OCI-LY7 (cell line): ENCODE results near the gene MAGEA1. TPM values are rescaled to one million over a fixed set of nuclear protein-coding genes. Genes with fewer than 3 reads are reported as not detected.
"Not testable (repeated sequence)": the region's sequence is repeated elsewhere in the genome, so short reads cannot be mapped to it uniquely, and the experiment has no call there.

Experiments
- Bru-seq: library from RNA; stranded (reverse); fragments of 400-500 nt; gene quantifications from one replicate; lab custom pipeline; 2021; lab: Mats Ljungman, UMichigan
- BruChase-seq, 2 experiments: library from RNA; stranded (reverse); fragments of 400-500 nt; gene quantifications; one replicate each; lab custom pipeline; 2021; lab: Mats Ljungman, UMichigan
- BruUV-seq: library from RNA; stranded (reverse); fragments of 400-500 nt; replicated peaks from 2 replicates; lab custom pipeline; 2021; lab: Mats Ljungman, UMichigan
- CTCF ChIA-PET: fragments of 300-600 bp; sonication (Branson Sonifier 250); formaldehyde crosslinking; loops from one replicate; lab custom pipeline; 2022; ENCODE audit warnings: antibody characterized with exemption; ENCODE audit not compliant: unreplicated experiment; lab: Charles Lee
- POLR2A ChIA-PET: fragments of 300-600 bp; sonication (Branson Sonifier 250); formaldehyde crosslinking; loops from one replicate; lab custom pipeline; 2022; ENCODE audit warnings: antibody characterized with exemption; lab: Charles Lee
- DNase-seq: peaks from one replicate; pipeline ENCODE4 v3.0.0-alpha.2; 2015; ENCODE audit warnings: low spot score
- H2AFZ ChIP-seq: fragments of 200-600 bp; sonication (generic), shearing (Covaris generic); 2 replicates; pipeline ENCODE4 v1.6.1; 2014; ENCODE audit warnings: mild to moderate bottlenecking, antibody characterized with exemption, low read length, moderate library complexity
- H3K27ac ChIP-seq: fragments of 200-600 bp; sonication (generic); 2 replicates; pipeline ENCODE4 v1.5.1; 2014; ENCODE audit warnings: mixed run types, low read depth, mild to moderate bottlenecking, moderate library complexity, low read length, inconsistent platforms; ENCODE audit not compliant: poor library complexity, severe bottlenecking
- H3K36me3 ChIP-seq: fragments of 200-600 bp; sonication (generic); 2 replicates; pipeline ENCODE4 v1.6.1; 2014; ENCODE audit warnings: mild to moderate bottlenecking, antibody characterized with exemption, low read length, moderate library complexity, mixed read lengths; ENCODE audit not compliant: insufficient read depth
- H3K4me1 ChIP-seq: fragments of 200-600 bp; sonication (generic); 2 replicates; pipeline ENCODE4 v1.5.1; 2014; ENCODE audit warnings: mild to moderate bottlenecking, low read length; ENCODE audit not compliant: insufficient read depth, poor library complexity, severe bottlenecking
- H3K4me2 ChIP-seq: fragments of 200-600 bp; sonication (generic); 2 replicates; pipeline ENCODE4 v1.6.1; 2014; ENCODE audit warnings: mild to moderate bottlenecking, low read length
- H3K4me3 ChIP-seq: fragments of 200-600 bp; sonication (generic); 2 replicates; pipeline ENCODE4 v1.5.1; 2014; ENCODE audit warnings: mild to moderate bottlenecking, low read depth, low read length; ENCODE audit not compliant: poor library complexity, severe bottlenecking
- H3K79me2 ChIP-seq: fragments of 200-600 bp; sonication (generic); 2 replicates; pipeline ENCODE4 v1.6.1; 2016; ENCODE audit warnings: low read depth, mild to moderate bottlenecking, low read length, moderate library complexity, mixed read lengths; ENCODE audit not compliant: insufficient read depth
- H3K9me2 ChIP-seq: fragments of 200-600 bp; sonication (generic); 2 replicates; pipeline ENCODE4 v1.6.1; 2016; ENCODE audit warnings: mild to moderate bottlenecking, low read length, mixed read lengths; ENCODE audit not compliant: insufficient read depth
- H3K9me3 ChIP-seq: fragments of 200-600 bp; sonication (generic); 2 replicates; pipeline ENCODE4 v1.6.1; 2014; ENCODE audit warnings: mild to moderate bottlenecking, mixed run types, low read length, mixed read lengths
- H4K20me1 ChIP-seq: fragments of 200-600 bp; sonication (generic); 2 replicates; pipeline ENCODE4 v1.6.1; 2014; ENCODE audit warnings: mild to moderate bottlenecking, antibody characterized with exemption, low read length, moderate library complexity, mixed read lengths; ENCODE audit not compliant: insufficient read depth
- EZH2phosphoT487 ChIP-seq: fragments of 200-600 bp; sonication (generic); IDR thresholded peaks from 2 replicates; pipeline ENCODE4 v1.6.1; 2018; ENCODE audit warnings: low read depth, borderline replicate concordance, mild to moderate bottlenecking, mixed run types, antibody characterized with exemption, low read length, moderate library complexity, mixed read lengths
- intact Hi-C: fragments of 100-400 bp; cut with micrococcal nuclease; formaldehyde crosslinking; loops from one replicate; pipeline ENCODE4 v1.10.0; 2022; ENCODE audit not compliant: unreplicated experiment
- long read RNA-seq: library from polyadenylated mRNA; stranded (forward); transcript quantifications from one replicate; pipeline ENCODE4 v2.0.0, GENCODE V29; 2022
- total RNA-seq, 2 experiments: library from RNA; depleted of rRNA in 1 of 2; stranded (reverse); fragments of >200 nt in 1 of 2; shearing (Covaris generic) in 1 of 2; gene quantifications; 2 replicates each; pipeline ENCODE4 v1.2.3, GENCODE V29; 2014 to 2022
- TF ChIP-seq, protein P1 (sequence below): fragments of 200-600 bp; sonication (generic); conservative IDR thresholded peaks from 2 replicates; pipeline ENCODE4 v1.5.1; 2014; ENCODE audit warnings: mild to moderate bottlenecking, antibody characterized with exemption, low read length, moderate library complexity, mixed read lengths

The MAGEA1 gene, protein sequence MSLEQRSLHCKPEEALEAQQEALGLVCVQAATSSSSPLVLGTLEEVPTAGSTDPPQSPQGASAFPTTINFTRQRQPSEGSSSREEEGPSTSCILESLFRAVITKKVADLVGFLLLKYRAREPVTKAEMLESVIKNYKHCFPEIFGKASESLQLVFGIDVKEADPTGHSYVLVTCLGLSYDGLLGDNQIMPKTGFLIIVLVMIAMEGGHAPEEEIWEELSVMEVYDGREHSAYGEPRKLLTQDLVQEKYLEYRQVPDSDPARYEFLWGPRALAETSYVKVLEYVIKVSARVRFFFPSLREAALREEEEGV
- not detected in 2 replicates for total RNA-seq (2014; rRNA removed; shearing (Covaris generic))
- not detected in 2 replicates for total RNA-seq (2022)
- Bru-seq, nascent RNA, result not detected
- not detected for BruChase-seq, experiment 1, labeled RNA remaining after a 6-hour chase
- not detected for BruChase-seq, experiment 2, labeled RNA remaining after a 2-hour chase
- long read RNA-seq, result 0 reads

DNA sequence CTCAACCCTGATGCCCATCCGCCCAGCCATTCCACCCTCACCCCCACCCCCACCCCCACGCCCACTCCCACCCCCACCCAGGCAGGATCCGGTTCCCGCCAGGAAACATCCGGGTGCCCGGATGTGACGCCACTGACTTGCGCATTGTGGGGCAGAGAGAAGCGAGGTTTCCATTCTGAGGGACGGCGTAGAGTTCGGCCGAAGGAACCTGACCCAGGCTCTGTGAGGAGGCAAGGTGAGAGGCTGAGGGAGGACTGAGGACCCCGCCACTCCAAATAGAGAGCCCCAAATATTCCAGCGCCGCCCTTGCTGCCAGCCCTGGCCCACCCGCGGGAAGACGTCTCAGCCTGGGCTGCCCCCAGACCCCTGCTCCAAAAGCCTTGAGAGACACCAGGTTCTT is at the start of gene MAGEA1:
Gene MAGEA1 (plus strand): TSS at position 154 of the 400 bp plus-strand sequence. CDS start 3,106 bp downstream, outside the sequence.
- Histone ChIP-seq H3K4me1 (no peaks in the 10 kb centered on the region), H3K27ac (no peak within 1 kb of the TSS), H4K20me1 (no peaks in the 10 kb centered on the region), H3K9me2 (no peaks in the 10 kb centered on the region), H3K4me2 (no peak within 1 kb of the TSS), H3K36me3 (no peaks in the 10 kb centered on the region), H3K4me3 (no peak within 1 kb of the TSS), H3K79me2 (no peaks in the 10 kb centered on the region), H3K9me3 (no peaks in the 10 kb centered on the region), H2AFZ (no peak within 1 kb of the TSS)
- DNase-seq, result no peak
- TF ChIP-seq, protein P1, sequence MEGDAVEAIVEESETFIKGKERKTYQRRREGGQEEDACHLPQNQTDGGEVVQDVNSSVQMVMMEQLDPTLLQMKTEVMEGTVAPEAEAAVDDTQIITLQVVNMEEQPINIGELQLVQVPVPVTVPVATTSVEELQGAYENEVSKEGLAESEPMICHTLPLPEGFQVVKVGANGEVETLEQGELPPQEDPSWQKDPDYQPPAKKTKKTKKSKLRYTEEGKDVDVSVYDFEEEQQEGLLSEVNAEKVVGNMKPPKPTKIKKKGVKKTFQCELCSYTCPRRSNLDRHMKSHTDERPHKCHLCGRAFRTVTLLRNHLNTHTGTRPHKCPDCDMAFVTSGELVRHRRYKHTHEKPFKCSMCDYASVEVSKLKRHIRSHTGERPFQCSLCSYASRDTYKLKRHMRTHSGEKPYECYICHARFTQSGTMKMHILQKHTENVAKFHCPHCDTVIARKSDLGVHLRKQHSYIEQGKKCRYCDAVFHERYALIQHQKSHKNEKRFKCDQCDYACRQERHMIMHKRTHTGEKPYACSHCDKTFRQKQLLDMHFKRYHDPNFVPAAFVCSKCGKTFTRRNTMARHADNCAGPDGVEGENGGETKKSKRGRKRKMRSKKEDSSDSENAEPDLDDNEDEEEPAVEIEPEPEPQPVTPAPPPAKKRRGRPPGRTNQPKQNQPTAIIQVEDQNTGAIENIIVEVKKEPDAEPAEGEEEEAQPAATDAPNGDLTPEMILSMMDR, result no peak
- TF ChIP-seq EZH2phosphoT487, result no peak
- intact Hi-C loops, result no loop called here
- ChIA-PET CTCF (no interaction called here), POLR2A (no interaction called here)
- BruUV-seq, result no TSS peak

DNA sequence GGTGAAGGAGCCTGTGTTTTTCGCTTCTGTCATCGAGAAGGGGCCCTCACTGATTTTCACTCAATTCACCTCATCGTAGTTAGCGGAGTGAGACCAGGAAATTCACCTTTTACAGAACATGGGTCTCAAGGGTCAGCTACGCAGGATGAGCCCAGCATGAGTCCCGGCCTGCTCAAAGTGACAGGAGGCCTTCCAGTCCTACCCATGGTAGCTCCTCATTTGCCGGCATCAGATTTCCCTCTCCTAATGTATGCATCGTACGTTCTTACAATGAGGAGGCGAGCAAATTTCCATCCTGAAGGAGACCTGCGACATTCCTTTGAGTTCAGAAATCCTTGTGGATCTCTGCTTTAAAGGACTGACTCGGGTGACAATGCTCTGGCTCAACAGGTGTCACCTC is 46.2 kb upstream of the MAGEA1 start:
- intact Hi-C loops, BruUV-seq, H3K4me1 ChIP-seq, H3K9me2 ChIP-seq, H2AFZ ChIP-seq, H3K4me3 ChIP-seq, H4K20me1 ChIP-seq, POLR2A ChIA-PET, CTCF ChIA-PET, DNase-seq, H3K27ac ChIP-seq, H3K36me3 ChIP-seq, H3K79me2 ChIP-seq, H3K9me3 ChIP-seq, H3K4me2 ChIP-seq: not testable (repeated sequence)

DNA sequence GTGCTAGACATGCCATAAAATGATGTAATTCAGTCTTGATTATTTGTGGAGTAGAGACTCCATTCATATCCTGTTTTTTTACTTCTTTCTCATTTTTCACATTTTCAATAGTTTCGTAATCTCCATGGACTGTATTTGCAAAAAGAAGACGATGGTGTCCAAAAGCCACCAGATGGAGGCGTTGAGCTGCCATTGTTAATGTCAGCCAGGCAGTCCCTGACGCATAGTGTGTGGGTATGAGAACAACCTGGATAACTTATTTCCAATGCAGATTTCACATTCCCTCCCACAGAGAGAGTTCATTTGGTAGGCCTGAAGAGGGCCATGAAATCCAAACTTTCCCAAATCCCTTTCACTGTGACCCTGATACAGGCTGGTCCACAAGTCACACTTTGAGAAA is 40.0 kb upstream of the MAGEA1 start:
- BruUV-seq, H3K4me2 ChIP-seq, CTCF ChIA-PET, H3K27ac ChIP-seq, H3K36me3 ChIP-seq, H3K9me2 ChIP-seq, H3K79me2 ChIP-seq, H3K4me3 ChIP-seq, POLR2A ChIA-PET, intact Hi-C loops, H3K9me3 ChIP-seq, H2AFZ ChIP-seq, DNase-seq, H4K20me1 ChIP-seq, H3K4me1 ChIP-seq: not testable (repeated sequence)

DNA sequence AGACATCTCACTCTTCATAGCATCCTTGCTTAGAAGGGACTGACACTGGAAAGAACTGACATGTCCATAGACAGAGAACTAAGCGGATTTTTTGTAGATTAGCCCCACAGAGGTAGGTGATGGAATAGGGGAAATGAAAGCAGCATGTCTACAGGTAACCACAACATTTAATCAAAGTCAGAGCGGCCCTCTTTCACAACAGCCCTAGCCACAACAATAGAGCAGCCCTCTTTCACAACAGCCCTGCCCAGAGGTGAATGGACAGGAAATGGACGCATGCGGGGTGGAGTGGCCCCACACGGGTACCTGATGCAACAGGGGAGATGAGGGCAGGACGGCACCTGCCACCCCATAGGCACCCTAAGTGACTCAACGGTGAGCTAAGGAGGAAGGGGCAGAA is 32.8 kb upstream of the MAGEA1 start:
- not testable (repeated sequence) for H3K4me1 ChIP-seq, BruUV-seq, H4K20me1 ChIP-seq

More for the DNA sequence above, 32.8 kb upstream of the MAGEA1 start:
- POLR2A ChIA-PET, H2AFZ ChIP-seq, H3K79me2 ChIP-seq, DNase-seq, H3K9me3 ChIP-seq, intact Hi-C loops, H3K36me3 ChIP-seq, H3K9me2 ChIP-seq, H3K27ac ChIP-seq, H3K4me2 ChIP-seq, H3K4me3 ChIP-seq, CTCF ChIA-PET: not testable (repeated sequence)
